Right lobe of liver (tissue), 4 donors: ENCODE data around the gene DDR2.

Experiments
- POLR2A ChIP-seq: fragments of 450-650 bp; IDR thresholded peaks from one replicate; pipeline ENCODE4 v1.6.1; 2017; ENCODE audit warnings: antibody characterized with exemption, mild to moderate bottlenecking
- TF ChIP-seq, protein P1 (sequence below), 4 donors: fragments of 200-600 bp in 3 of 4; fragments of 450-650 bp in 1 of 4; IDR thresholded peaks; one replicate each; pipeline versions ENCODE4 v1.5.1 to v1.8.0; 2016 to 2022; ENCODE audit warnings: antibody characterized with exemption in 4 of 4, mild to moderate bottlenecking in 2 of 4
- donor health status: DM: no; HTN: no; CAD: no.
- donor health status: DM: no; HTN: no; CAD: no.
- donor health status: DM: no; HTN: yes; CAD: no.

DNA sequence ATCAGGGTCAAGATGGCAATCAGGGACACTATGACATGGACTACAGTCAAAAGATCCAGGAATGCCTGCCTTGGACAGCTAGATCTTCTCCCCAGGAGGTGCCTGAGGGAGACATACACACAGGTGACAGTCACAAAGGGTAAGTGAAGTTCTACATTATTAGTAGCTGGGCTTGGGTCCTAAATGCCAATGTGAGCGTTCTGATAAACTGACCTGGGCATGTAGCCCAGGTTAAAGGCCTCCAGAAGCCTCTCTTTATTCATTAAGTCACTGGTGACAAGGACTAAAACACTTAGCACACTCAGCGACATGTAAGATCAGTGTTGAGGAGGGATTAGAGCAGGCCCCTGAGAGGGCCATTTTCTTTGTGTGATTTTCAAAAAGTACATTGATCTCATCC lies 109.3 kb downstream of the DDR2 start:
- TF ChIP-seq, protein P1, sequence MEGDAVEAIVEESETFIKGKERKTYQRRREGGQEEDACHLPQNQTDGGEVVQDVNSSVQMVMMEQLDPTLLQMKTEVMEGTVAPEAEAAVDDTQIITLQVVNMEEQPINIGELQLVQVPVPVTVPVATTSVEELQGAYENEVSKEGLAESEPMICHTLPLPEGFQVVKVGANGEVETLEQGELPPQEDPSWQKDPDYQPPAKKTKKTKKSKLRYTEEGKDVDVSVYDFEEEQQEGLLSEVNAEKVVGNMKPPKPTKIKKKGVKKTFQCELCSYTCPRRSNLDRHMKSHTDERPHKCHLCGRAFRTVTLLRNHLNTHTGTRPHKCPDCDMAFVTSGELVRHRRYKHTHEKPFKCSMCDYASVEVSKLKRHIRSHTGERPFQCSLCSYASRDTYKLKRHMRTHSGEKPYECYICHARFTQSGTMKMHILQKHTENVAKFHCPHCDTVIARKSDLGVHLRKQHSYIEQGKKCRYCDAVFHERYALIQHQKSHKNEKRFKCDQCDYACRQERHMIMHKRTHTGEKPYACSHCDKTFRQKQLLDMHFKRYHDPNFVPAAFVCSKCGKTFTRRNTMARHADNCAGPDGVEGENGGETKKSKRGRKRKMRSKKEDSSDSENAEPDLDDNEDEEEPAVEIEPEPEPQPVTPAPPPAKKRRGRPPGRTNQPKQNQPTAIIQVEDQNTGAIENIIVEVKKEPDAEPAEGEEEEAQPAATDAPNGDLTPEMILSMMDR (IDR thresholded peaks at IDR 0.05), result no peak
- no peak for TF ChIP-seq POLR2A
